Measurements from ENCODE around the gene ESRP2.

Gene ESRP2

DNA sequence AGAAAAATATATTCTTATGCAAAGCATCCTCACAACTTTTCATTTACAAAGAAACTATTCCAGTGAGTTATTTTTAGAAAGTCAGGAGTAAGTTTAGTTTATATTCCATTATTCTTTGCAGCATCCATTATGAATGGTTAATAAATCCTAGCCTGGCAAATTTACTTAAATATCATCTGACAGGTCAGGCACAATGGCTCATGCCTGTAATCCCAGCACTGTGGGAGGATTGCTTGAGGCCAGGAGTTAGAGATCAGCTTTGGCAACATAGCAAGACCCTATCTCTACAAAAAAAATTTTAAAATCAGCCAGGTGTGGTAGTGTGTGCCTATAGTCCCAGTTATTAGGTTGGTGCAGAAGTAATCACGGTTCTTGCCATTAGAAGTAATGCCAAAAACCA lies 12.9 kb downstream of the ESRP2 start:
- no peak for DNase-seq (ENCODE audit: low read depth)
- TF ChIP-seq MYC (IDR thresholded peaks at IDR 0.05; ENCODE audit: low read depth, low read length) (no peak), CTCF (IDR thresholded peaks at IDR 0.05; ENCODE audit: low read depth, low read length) (no peak), POLR2A (IDR thresholded peaks at IDR 0.05; ENCODE audit: extremely low read depth, insufficient read length) (no peak)
- TF ChIP-seq, protein P1, sequence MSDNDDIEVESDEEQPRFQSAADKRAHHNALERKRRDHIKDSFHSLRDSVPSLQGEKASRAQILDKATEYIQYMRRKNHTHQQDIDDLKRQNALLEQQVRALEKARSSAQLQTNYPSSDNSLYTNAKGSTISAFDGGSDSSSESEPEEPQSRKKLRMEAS (IDR thresholded peaks at IDR 0.05; ENCODE audit: low read depth, low read length), result no peak
- no peak overlapping the region for H3K4me3 ChIP-seq (ENCODE audit: low read depth, low read length)

GRCh38 chr16:68219725-68220351 lies 16.1 kb downstream of the ESRP2 start:
- TF ChIP-seq, protein P1 (IDR thresholded peaks at IDR 0.05; ENCODE audit: low read depth, low read length), result no peak
- TF ChIP-seq CTCF (IDR thresholded peaks at IDR 0.05; ENCODE audit: low read depth, low read length), result no peak
- TF ChIP-seq POLR2A (IDR thresholded peaks at IDR 0.05; ENCODE audit: extremely low read depth, insufficient read length), result no peak
- TF ChIP-seq MYC (IDR thresholded peaks at IDR 0.05; ENCODE audit: low read depth, low read length), result no peak
- no peak overlapping the region for H3K4me3 ChIP-seq (ENCODE audit: low read depth, low read length)
- no peak for DNase-seq (ENCODE audit: low read depth)

- TF ChIP-seq POLR2A (IDR thresholded peaks at IDR 0.05; ENCODE audit: extremely low read depth, insufficient read length) (no peak), CTCF (IDR thresholded peaks at IDR 0.05; ENCODE audit: low read depth, low read length) (no peak), MYC (IDR thresholded peaks at IDR 0.05; ENCODE audit: low read depth, low read length) (no peak)
- TF ChIP-seq, protein P1 (IDR thresholded peaks at IDR 0.05; ENCODE audit: low read depth, low read length), result no peak
- no peak overlapping the region for H3K4me3 ChIP-seq (ENCODE audit: low read depth, low read length)
- no peak for DNase-seq (ENCODE audit: low read depth)
These were observed 18.4 kb downstream of the ESRP2 start for GRCh38 chr16:68217506-68217905.

- TF ChIP-seq, protein P1 (IDR thresholded peaks at IDR 0.05; ENCODE audit: low read depth, low read length), result no peak
- no peak for TF ChIP-seq MYC (IDR thresholded peaks at IDR 0.05; ENCODE audit: low read depth, low read length)
- TF ChIP-seq POLR2A (IDR thresholded peaks at IDR 0.05; ENCODE audit: extremely low read depth, insufficient read length), result no peak
- DNase-seq (ENCODE audit: low read depth), result no peak
- H3K4me3 ChIP-seq (ENCODE audit: low read depth, low read length), result no peak overlapping the region
These were observed 19.7 kb downstream of the ESRP2 start for GRCh38 chr16:68216240-68216639.

GRCh38 chr16:68215302-68215701 lies 20.6 kb downstream of the ESRP2 start:
- TF ChIP-seq CTCF (IDR thresholded peaks at IDR 0.05; ENCODE audit: low read depth, low read length) (no peak), MYC (IDR thresholded peaks at IDR 0.05; ENCODE audit: low read depth, low read length) (no peak), POLR2A (IDR thresholded peaks at IDR 0.05; ENCODE audit: extremely low read depth, insufficient read length) (no peak)
- TF ChIP-seq, protein P1 (IDR thresholded peaks at IDR 0.05; ENCODE audit: low read depth, low read length), result no peak
- DNase-seq (ENCODE audit: low read depth), result no peak

DNA sequence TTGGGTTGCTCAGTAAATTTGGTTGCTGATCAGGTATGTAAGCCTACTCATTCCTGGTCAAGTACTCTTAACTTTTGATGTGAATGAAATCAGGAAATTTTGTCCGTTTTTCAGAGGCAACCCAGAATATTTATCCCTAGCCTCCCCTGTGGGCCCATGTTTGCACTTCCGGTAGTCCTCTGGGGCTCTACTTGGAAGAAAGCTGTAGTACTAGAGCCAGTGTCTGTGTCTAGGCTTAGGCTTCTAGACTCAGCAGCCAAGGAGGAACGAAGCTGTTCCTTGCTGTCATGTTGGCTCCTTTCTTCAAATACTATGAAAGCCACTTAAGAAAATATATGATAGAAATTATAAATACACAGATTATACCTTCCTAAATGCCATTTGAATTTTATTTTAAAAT lies 21.2 kb downstream of the ESRP2 start:
- no peak overlapping the region for H3K4me3 ChIP-seq (ENCODE audit: low read depth, low read length)
- TF ChIP-seq MYC (IDR thresholded peaks at IDR 0.05; ENCODE audit: low read depth, low read length) (no peak), POLR2A (IDR thresholded peaks at IDR 0.05; ENCODE audit: extremely low read depth, insufficient read length) (no peak)
- TF ChIP-seq, protein P1 (IDR thresholded peaks at IDR 0.05; ENCODE audit: low read depth, low read length), result no peak
- no peak for DNase-seq (ENCODE audit: low read depth)

More at GRCh38 chr16:68215302-68215701, 20.6 kb downstream of the ESRP2 start:
- H3K4me3 ChIP-seq (ENCODE audit: low read depth, low read length), result no peak overlapping the region

Measured in NB4 (cell line).